GM19035 (cell line): ENCODE results near the gene PPP1R14C.

Source experiments
- ATAC-seq: cut with Tn5 transposase; IDR thresholded peaks from one replicate; pipeline ENCODE4 v1.9.1; 2021; ENCODE audit not compliant: unreplicated experiment

The PPP1R14C gene

GRCh38 chr6:150269130-150269856 is 126.4 kb downstream of the PPP1R14C start:
- no peak for ATAC-seq

DNA sequence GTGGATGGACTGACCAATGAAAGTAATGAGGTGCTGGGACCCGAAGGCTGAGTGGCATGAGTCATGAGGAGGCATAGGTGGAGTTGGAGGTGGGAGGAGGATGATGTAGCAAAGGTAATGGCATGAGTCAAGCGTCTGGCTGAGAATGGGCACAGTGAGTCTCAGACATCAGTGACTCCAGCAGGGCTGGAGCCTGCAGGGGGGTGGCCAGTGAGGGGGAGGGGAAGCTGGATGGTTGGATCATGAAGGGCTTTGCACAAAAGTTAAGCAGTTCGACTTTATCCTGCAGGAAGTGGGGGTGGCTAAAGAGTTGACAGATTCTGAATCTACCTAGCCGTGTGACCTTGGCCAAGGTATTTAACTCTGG is 127.0 kb downstream of the PPP1R14C start:
- ATAC-seq: no peak

- ATAC-seq: no peak
These were observed 127.6 kb downstream of the PPP1R14C start for GRCh38 chr6:150270330-150271052.

- no peak for ATAC-seq
These were observed 128.3 kb downstream of the PPP1R14C start for GRCh38 chr6:150271172-150271500.

- no peak for ATAC-seq
These were observed 128.8 kb downstream of the PPP1R14C start for GRCh38 chr6:150271501-150272263.

DNA sequence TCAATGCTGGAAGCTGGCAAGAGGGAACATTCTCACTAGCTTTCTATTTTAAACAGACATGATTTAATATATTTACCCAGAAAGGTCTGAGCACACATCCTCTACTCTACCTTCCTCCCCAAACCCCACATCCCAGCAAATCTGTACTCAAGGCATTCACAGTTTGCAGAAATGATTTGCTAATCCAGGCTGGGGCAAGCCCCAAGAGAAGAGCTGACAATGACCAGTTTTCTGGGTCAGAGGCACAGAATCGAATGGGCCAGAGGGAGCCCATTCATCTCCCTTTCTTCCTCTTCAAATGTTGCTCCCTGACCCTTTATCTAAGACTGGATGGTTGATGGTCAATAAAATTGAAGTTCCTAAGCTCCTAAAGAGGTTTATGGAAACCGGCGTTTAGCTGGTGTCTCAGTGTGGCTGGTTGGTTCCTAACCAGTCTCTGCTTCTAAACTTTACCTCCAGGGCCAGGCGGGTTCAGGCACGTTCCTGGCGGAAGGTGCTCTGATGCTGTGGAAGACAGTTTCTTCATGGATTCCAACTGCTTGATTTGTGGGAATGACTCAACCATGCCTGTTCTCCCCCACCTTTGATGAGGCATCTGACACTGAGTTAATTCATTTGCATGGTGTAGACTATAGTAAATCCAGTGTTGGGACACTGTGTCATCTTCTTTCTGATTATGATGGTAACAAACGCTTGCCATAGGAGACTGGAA is 129.6 kb downstream of the PPP1R14C start:
- no peak for ATAC-seq

DNA sequence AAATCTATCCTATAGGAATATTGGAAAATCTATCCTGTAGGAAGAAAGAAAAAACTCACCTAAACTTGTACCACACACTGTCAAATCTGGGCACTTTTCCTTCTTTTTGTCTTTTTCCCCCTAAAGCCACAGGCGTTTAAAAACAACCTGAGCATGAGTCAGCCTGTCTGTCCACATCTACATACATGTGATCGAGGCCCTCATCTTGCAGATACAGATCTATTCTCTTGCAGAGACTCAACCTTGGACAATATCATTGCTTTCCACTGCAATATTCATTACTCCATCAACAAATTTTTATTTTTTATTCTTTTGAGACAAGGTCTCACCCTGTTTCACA is 130.1 kb downstream of the PPP1R14C start:
- no peak for ATAC-seq

- no peak for ATAC-seq
These were observed 130.8 kb downstream of the PPP1R14C start for GRCh38 chr6:150273457-150274309.

DNA sequence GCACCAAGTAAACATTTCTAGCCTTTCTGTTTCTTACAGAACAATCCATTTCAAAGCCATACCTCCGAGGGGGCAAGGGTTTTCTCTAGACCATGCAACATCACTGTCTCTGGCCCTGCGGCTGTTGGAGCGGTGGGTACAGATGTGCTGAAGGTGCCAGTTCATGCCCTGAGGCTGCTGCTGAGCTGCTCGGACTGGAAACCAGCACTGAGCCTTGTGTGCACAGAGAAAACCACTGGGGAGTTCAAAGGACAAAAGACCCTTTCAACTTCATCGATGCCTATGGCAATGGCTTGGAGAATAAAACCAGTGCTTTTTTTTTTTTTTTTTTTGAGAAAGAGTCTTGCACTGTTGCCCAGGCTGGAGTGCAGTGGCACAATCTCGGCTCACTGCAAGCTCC is 132.6 kb downstream of the PPP1R14C start:
- ATAC-seq: no peak

DNA sequence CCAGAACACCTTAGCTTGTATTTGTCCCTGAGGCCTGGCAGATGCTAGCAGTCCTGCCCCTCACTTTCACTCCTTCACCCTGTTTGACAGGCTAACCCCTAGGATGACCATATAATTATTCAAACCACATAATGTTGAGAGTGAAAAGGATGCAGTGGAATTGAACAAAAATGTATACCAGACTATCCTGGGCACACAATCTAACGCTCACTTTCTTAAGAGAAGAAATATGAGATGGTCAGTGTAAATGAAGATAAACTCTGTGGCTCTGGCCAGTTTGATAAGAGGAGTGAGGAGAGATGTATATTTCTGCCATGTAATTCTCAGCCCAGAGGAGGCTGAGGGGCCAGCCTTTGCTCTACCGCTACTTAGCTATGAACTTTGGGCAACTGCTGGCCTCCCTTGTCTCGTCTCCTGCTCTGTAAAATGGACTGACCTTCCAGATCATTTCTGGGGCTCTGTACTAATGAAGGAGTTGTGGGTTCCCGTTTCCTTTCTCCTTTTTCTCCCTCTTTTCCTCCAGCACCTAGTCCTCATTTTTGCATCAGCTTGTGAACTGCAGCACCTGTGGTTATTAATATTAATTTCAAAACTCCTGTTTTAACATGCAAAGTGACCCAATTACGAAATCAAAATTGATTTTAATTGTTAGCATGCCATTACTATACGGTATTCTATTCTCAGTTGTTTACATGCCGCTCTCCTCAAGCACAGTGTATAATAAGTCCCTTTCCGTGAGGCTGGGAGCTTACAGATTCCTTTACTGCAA is 133.5 kb downstream of the PPP1R14C start:
- no peak for ATAC-seq

DNA sequence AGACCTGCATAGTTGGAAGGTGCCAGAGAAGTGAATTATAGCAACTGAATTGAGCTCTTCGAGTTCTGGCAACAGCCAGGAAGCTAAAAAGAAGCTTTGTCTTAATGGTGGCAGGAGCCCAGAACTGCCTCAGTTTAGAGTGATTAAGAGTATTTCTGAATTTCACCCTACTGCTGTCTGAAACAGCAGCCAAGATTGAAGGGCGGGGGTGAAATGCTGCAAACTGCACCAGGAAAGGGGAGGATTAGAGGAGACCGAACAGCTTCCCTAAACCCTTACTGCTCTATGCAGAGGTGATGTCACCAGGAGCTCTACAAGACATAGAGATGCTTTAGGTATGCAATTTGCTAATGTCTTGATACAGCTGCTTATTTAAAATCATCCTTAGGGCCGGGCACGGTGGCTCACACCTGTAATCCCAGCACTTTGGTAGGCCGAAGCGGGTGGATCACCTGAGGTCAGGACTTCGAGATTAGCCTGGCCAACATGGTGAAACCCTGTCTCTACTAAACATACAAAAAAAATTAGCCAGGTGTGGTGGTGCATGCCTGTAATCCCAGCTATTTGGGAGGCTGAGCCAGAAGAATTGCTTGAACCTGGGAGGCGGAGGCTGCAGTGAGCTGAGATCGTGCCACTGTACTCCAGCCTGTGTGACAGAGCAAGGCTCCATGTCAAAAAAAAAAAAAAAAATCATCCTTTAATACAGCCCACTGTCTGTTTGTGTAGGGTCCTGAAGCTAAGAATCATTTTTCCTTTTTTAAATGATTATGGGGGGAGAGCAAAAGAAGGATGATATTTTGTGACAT is 134.3 kb downstream of the PPP1R14C start:
- no peak for ATAC-seq

- ATAC-seq: no peak
These were observed 136.7 kb downstream of the PPP1R14C start for GRCh38 chr6:150279533-150279932.

DNA sequence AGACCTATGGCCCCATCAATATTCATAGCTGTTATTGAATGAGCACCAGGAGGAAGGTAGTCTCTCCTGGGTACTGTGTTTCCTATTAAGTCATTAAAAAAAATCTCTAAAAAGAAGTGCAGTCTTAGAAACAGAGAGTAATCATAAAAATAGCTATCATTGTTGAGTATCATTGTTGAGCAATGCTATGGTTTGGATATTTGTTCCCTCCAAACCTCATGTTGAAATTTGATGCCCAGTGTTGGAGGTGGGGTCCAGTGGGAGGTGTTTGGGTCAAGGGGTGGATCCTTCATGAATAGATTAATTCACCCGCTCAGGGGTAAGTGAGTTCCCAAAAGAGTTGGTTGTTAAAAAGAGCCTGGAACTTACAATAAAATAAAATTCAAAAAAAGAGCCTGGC is 137.9 kb downstream of the PPP1R14C start:
- ATAC-seq: no peak

DNA sequence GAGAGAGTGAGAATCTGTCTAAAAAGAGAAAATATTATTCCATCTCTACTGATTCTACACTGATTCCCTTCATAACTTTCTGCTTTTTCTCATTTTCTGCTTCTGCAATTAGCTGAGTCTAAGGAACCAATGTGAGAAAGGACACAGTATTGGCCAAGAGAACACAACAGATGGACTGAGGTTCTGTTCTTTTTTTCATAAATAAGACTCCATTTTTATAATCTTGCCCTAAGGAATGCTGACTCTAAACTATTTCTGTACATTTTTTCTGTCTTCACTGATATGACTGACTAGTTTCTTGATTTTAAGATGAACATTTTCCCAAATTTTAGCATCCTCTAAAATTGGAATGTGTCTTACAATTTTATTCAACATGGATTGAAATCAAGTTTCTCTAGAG is 138.9 kb downstream of the PPP1R14C start:
- no peak for ATAC-seq

DNA sequence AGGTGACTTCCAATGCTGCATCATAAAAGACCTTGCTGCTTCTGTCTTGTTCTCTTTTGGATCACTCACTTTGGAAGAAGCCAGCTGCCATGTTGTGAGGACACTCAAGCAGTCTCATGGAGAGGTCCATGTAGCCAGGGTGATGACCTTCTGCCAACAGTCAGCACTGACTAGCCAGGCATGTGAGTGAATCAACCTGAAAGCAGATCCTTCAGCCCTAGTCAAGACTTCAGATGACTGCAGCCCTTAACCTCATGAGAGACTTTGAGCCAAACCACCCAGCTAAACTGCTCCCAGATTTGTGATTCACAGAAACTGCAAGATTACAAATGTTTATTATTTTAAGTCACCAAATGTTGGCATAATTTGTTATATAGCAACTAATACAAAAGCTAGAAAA is 140.0 kb downstream of the PPP1R14C start:
- no peak for ATAC-seq

- no peak for ATAC-seq
These were observed 143.6 kb downstream of the PPP1R14C start for GRCh38 chr6:150286460-150286859.

- ATAC-seq: no peak
These were observed 144.1 kb downstream of the PPP1R14C start for GRCh38 chr6:150286912-150287311.

DNA sequence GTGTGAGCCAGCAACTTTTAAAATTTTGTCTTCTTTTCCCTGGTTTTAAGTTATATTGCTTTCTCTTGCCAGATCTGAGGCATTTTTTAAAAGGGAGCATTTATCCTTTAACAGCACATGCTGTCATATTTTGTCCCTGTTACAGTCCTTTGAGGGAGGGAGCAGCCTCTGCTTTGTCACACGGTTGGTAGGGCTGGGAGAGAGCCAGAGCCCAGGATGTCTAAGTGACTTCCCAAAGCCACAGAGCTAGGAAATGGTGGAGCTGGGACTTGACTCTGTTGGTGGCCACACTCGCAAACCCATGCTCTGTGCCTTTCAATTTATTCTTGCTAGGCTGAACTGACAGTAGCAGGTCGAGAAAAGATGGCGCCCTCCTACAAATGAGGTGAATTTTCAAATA is 145.6 kb downstream of the PPP1R14C start:
- no peak for ATAC-seq

- no peak for ATAC-seq
These were observed 146.7 kb downstream of the PPP1R14C start for GRCh38 chr6:150289454-150290071.
